ENCODE results near the gene PLD4. TPM values are rescaled to one million over a fixed set of nuclear protein-coding genes. Genes with fewer than 3 reads are reported as not detected.
A peak's percentile ranks its signal among the peaks of the same experiment; 100 is the strongest.
"Not testable (repeated sequence)": the region's sequence is repeated elsewhere in the genome, so short reads cannot be mapped to it uniquely, and the experiment has no call there.

Gene PLD4
- total RNA-seq, 1 donor from 2014 or later: 0.13 TPM

GRCh38 chr14:104945986-104946965 lies 21.6 kb downstream of the PLD4 start:
- ATAC-seq (ENCODE audit: poor library complexity); DNase-seq; intact Hi-C loops (cut with DNase I): not testable (repeated sequence)

DNA sequence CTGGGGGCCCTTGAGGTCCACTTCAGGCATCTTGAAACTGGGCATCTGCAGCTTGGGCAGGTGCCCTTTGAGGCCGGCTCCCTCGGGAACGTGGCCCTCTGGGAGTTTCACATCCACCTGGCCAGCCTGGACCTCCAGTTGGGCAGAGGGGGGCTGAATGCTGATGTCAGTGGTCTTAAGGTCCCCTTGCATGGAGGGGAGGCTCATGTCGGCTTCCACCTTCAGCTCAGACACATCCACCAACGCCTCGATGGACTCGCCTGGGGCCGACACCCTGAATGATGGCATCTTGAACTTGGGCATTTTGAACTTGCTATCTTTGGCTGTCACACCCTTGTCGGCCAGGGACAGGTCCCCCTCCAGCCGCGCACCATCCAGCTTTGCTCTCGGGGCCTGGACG lies 22.5 kb downstream of the PLD4 start:
- ATAC-seq (ENCODE audit: poor library complexity); intact Hi-C loops (cut with DNase I): not testable (repeated sequence)
- peak; percentile 26 for DNase-seq

- ATAC-seq (ENCODE audit: poor library complexity); intact Hi-C loops (cut with DNase I): not testable (repeated sequence)
- peak; percentile 32 for DNase-seq
Observed at GRCh38 chr14:104947881-104948735, 23.4 kb downstream of the PLD4 start.

DNA sequence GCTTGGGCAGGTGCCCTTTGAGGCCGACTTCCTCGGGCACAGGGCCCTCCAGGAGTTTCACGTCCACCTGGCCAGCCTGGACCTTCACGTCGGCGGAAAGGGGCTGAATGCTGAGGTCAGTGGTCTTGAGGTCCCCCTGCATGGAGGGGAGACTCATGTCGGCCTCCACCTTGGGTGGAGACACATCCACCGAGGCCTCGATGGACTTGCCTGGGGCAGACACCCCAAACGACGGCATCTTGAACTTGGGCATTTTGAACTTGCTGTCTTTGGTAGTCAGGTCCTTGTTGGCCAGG lies 24.0 kb downstream of the PLD4 start:
- no peak for DNase-seq
- ATAC-seq (ENCODE audit: poor library complexity): no peak
- intact Hi-C loops (cut with DNase I): no loop called here

DNA sequence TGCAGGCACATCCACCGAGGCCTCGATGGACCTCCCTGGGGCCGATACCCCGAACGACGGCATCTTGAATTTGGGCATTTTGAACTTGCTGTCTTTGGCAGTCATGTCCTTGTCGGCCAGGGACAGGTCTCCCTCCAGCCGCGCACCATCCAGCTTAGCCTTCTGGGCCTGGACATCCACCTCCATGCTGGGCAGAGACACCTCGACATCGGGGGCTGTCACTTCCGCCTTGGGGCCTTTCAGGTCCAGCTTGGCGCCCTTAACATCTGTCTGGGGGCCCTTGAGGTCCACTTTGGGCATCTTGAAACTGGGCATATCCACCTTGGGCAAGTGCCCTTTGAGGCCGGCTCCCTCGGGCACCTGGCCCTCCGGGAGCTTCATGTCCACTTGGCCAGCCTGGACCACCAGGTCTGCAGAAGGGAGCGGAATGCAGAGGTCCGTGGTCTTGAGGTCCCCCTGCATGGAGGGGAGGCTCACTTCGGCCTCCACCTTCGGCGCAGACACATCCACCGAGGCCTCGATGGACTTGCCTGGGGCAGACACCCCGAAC lies 24.8 kb downstream of the PLD4 start:
- DNase-seq; ATAC-seq (ENCODE audit: poor library complexity); intact Hi-C loops (cut with DNase I): not testable (repeated sequence)

DNA sequence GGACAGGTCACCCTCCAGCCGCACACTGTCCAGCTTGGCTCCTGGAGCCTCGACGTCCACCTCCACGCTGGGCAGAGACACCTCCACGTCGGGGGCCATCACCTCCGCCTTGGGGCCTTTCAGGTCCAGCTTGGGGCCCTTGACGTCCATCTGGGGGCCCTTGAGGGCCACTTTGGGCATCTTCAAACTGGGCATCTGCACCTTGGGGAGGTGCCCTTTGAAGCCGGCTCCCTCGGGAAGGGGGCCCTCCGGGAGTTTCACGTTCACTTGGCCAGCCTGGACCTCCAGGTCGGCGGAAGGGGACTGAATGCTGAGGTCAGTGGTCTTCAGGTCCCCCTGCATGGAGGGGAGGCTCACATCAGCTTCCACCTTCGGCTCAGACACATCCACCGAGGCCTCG lies 25.3 kb downstream of the PLD4 start:
- DNase-seq (no peak), ATAC-seq (ENCODE audit: poor library complexity) (no peak)
- intact Hi-C loops (cut with DNase I): no loop called here

- not testable (repeated sequence) for ATAC-seq (ENCODE audit: poor library complexity); DNase-seq
Observed at GRCh38 chr14:104950701-104951100, 26.0 kb downstream of the PLD4 start.

DNA sequence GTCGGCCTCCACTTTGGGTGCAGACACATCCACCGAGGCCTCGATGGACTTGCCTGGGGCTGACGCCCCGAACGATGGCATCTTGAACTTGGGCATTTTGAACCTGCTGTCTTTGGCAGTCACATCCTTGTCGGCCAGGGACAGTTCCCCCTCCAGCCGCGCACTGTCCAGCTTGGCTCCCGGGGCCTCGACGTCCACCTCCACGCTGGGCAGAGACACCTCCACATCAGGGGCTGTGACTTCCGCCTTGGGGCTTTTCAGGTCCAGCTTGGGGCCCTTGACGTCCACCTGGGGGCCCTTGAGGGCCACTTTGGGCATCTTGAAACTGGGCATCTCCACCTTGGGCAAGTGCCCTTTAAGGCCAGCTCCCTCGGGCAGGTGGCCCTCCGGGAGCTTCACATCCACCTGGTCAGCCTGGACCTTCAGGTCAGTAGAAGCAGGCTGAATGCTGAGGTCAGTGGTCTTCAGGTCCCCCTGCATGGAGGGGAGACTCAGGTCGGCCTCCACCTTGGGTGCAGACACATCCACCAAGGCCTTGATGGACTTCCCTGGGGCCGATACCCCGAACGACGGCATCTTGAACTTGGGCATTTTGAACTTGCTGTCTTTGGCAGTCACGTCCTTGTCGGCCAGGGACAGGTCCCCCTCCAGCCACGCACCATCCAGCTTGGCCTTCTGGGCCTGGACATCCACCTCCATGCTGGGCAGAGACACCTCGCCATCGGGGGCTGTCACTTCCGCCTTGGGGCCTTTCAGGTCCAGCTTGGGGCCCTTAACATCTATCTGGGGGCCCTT lies 27.4 kb downstream of the PLD4 start:
- intact Hi-C loops (cut with DNase I); ATAC-seq (ENCODE audit: poor library complexity); DNase-seq: not testable (repeated sequence)

More at GRCh38 chr14:104950701-104951100, 26.0 kb downstream of the PLD4 start:
- intact Hi-C loops (cut with DNase I): not testable (repeated sequence)

DNA sequence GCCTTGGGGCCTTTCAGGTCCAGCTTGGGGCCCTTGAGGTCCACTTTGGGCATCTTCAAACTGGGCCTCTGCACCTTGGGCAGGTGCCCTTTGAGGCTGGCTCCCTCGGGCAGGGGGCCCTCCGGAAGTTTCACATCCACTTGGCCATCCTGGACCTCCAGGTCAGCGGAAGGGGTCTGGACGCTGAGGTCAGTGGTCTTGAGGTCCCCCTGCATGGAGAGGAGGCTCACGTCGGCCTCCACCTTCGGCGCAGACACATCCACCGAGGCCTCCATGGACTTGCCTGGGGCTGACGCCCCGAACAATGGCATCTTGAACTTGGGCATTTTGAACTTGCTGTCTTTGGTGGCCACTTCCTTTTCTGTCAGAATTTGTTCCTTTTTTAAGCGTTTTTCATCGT lies 28.4 kb downstream of the PLD4 start:
- intact Hi-C loops (cut with DNase I): no loop called here
- DNase-seq (no peak), ATAC-seq (ENCODE audit: poor library complexity) (no peak)

- intact Hi-C loops (cut with DNase I): no loop called here
- ATAC-seq (ENCODE audit: poor library complexity) (no peak), DNase-seq (peak; percentile 36)
Observed at GRCh38 chr14:104953896-104954656, 29.4 kb downstream of the PLD4 start.

- ATAC-seq (ENCODE audit: poor library complexity) (no peak), DNase-seq (no peak)
- intact Hi-C loops (cut with DNase I): no loop called here
Observed at GRCh38 chr14:104954746-104955395, 30.2 kb downstream of the PLD4 start.

DNA sequence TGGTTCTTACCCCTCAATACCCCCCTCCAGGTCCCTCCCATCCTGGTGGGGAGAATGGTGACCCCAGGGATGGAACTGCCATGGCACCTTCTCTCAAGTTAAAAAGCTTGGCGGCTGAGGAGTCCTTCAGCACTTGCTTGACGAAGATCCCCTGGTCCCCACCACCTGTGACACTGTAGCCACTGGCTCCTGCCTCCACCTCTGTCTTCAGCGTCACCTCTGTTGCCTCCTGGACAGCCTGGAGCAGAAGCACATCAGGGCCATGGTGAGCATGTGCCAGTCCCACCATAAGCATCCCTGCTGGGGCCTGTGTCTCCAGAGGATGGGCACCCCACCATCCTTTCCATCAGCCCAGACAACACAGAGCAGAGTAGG lies 30.7 kb downstream of the PLD4 start:
- DNase-seq (no peak), ATAC-seq (ENCODE audit: poor library complexity) (no peak)
- intact Hi-C loops (cut with DNase I): no loop called here

GRCh38 chr14:104956290-104956890 lies 31.7 kb downstream of the PLD4 start:
- intact Hi-C loops (cut with DNase I): no loop called here
- no peak for ATAC-seq (ENCODE audit: poor library complexity)
- DNase-seq: no peak

DNA sequence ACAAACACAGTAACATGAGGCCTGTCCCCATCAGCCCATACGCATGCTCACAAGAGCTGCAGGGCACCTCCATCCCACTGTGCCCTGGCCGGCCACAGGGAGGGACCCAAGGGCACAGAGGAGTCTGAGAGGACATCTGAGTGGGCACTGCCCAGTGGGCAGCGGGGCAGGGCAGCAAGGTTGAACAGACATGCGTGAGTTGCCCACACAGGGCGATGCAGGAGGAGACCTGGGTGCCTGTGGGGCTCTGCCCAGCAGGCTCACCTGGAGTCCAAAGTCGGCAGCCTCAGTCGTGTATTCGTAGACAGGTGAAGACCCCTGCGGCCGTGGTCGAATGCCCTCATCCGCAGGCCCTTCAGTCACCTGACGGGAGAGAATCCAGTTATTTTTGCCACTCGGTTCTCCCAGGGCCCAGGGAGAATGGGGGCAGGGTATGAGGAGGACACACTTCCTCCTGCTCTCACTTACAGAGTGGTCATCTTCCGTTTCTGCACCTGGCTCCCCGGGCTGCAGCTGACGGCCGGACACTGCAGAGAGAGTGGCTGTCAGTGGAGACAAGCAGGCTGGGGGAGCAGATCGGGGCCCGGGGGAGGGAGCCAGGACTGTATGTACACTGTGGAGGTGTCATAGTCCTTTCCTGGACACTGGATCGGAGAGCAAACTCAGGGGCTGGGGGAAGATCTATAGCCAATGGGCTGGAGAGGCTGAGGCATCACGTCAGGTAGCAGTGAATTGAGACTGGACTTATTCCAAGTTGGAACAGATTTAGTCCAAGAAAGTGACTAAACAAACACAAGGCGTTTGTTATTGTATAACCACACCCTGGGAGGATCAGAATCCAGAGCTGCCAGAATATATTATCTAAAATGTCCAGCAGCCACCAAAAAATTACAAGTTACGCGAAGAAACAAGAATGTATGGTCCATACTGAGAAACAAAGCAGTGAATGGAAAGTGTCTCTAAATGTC lies 32.8 kb downstream of the PLD4 start:
- peak; percentile 33 for DNase-seq
- no peak for ATAC-seq (ENCODE audit: poor library complexity)
- intact Hi-C loops (cut with DNase I): no loop called here

DNA sequence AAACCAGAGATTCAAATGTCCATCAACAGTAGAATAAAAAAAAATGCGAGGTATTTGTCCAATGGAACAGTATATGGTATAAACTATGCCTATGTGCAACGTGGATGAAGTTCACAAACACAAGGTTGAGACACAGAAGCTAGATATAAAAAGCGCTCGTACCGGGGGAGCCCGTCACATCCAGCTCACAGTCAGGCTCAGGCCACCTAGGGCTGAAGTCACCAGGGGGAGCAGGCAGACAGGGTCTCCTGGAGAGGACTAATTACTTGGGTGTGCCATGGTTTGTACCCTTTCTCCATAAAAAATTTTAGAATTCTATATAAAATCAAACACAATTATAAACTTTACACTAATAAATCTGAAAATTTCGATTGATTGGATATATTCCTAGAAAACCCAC lies 39.9 kb downstream of the PLD4 start:
- intact Hi-C loops (cut with DNase I): no loop called here
- no peak for DNase-seq
- ATAC-seq (ENCODE audit: poor library complexity): no peak

All from Right ventricle myocardium superior (tissue), 1 donor.